Psoas muscle (tissue), 8 donors: Measurements from ENCODE around the gene CFAP299. TPM values are rescaled to one million over a fixed set of nuclear protein-coding genes. Genes with fewer than 3 reads are reported as not detected.

Source experiments
- ATAC-seq, 4 donors: fragments of 200-7000 bp; cut with Tn5 transposase; one replicate each; pipeline ENCODE4 v1.9.1; 2020; ENCODE audit warnings: moderate library complexity in 3 of 4, mild to moderate bottlenecking in 2 of 4
- DNase-seq, 2 donors: peaks; one replicate each; pipeline ENCODE4 v3.0.0-alpha.2; 2020
- H3K27ac ChIP-seq: fragments of 200-600 bp; one replicate; pipeline ENCODE4 v1.8.0; 2022
- H3K27me3 ChIP-seq, 3 donors: fragments of 200-600 bp in 1 of 3; one replicate each; pipeline versions ENCODE4 v1.6.1 to v1.8.0; 2013 to 2022; ENCODE audit warnings: low read length in 2 of 3, mild to moderate bottlenecking in 2 of 3, moderate library complexity in 1 of 3; ENCODE audit not compliant: insufficient read depth in 3 of 3
- H3K36me3 ChIP-seq, 2 donors: fragments of 200-600 bp in 1 of 2; one replicate each; pipeline versions ENCODE4 v1.6.1 to v1.8.0; 2013 to 2022; ENCODE audit warnings: low read depth in 1 of 2, mild to moderate bottlenecking in 1 of 2, moderate library complexity in 1 of 2; ENCODE audit not compliant: insufficient read depth in 1 of 2
- H3K4me1 ChIP-seq: fragments of 200-600 bp; one replicate; pipeline ENCODE4 v1.8.0; 2022
- H3K4me3 ChIP-seq: fragments of 200-600 bp; one replicate; pipeline ENCODE4 v1.8.0; 2022; ENCODE audit warnings: mild to moderate bottlenecking
- H3K9me3 ChIP-seq: fragments of 200-600 bp; one replicate; pipeline ENCODE4 v1.8.0; 2022
- WGBS, 3 donors: extraction: QIAGEN DNeasy Blood & Tissue Kit; methylation state at CpG; one replicate each; pipeline versions ENCODE4 v1.1.6 to v1.1.7; 2013; 5-methylcytosine and 5-hydroxymethylcytosine counted together
- intact Hi-C, 2 donors: fragments of 100-400 bp; cut with DNase I; formaldehyde crosslinking; loops; one replicate each; pipeline versions ENCODE4 v1.11.0 to v1.14.2; 2022
- polyA plus RNA-seq, 3 donors: library from polyadenylated mRNA; stranded (reverse); fragments of 200-250 nt; gene quantifications; one replicate each; pipeline ENCODE4 v1.2.3, GENCODE V29; 2013
- total RNA-seq, 4 donors: library from RNA; stranded (reverse); fragmentation: NEBNext Ultra II Directional in 2 of 4; extraction: Animal tissue kit (Norgen Biotek cat#: 25700) in 2 of 4; gene quantifications; one replicate each; pipeline versions ENCODE4 v1.2.1 to v1.2.4, GENCODE V29; 2021 to 2023
- TF ChIP-seq, protein P1 (sequence below): fragments of 200-600 bp; IDR thresholded peaks from one replicate; pipeline ENCODE4 v1.8.0; 2022; ENCODE audit warnings: antibody characterized with exemption
- donor health status: healthy with polysubstance abuse.
- donor health status: DM: no; HTN: no; CAD: no; lungs with moderate emphysema.
- donor health status: Bipolar disorder and iron deficiency.
- donor health status: healthy.
- donor health status: DM: yes; HTN: yes; CAD: no.
- donor health status: DM: no; HTN: no; CAD: no.
- donor health status: DM: no; HTN: no; CAD: no.
- donor health status: DM: yes; HTN: yes; CAD: no.

Gene CFAP299
- total and polyA plus RNA-seq, 7 donors: not detected

DNA sequence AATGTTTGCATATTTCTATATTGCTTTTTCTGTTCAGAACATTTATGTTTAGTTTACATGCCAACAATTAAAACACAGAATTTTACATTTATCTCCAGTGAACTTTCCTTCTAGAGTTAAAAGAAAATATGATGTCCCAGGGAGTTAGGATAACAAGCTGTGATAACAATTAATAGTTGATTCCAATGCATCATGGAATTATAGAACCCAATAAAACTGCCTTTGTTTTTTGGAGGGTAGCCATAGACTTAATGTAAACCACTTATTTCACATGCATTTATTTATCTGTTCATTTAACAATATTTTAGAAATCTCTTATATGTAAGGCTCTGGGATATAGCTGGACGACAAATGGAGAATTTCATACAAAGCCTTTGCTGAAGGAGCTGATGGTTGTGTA is 180.0 kb downstream of the CFAP299 start:
- TF ChIP-seq, protein P1, sequence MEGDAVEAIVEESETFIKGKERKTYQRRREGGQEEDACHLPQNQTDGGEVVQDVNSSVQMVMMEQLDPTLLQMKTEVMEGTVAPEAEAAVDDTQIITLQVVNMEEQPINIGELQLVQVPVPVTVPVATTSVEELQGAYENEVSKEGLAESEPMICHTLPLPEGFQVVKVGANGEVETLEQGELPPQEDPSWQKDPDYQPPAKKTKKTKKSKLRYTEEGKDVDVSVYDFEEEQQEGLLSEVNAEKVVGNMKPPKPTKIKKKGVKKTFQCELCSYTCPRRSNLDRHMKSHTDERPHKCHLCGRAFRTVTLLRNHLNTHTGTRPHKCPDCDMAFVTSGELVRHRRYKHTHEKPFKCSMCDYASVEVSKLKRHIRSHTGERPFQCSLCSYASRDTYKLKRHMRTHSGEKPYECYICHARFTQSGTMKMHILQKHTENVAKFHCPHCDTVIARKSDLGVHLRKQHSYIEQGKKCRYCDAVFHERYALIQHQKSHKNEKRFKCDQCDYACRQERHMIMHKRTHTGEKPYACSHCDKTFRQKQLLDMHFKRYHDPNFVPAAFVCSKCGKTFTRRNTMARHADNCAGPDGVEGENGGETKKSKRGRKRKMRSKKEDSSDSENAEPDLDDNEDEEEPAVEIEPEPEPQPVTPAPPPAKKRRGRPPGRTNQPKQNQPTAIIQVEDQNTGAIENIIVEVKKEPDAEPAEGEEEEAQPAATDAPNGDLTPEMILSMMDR: no peak
- Histone ChIP-seq H3K4me3 (no peak overlapping the region), H3K36me3 (no peaks in the 10 kb centered on the region), H3K27me3 (no peaks in the 10 kb centered on the region), H3K27ac (no peak overlapping the region), H3K9me3 (no peaks in the 10 kb centered on the region), H3K4me1 (no peaks in the 10 kb centered on the region)
- intact Hi-C loops: no loop called here
- 76 to 83% (median 80%) methylated on average over 1 of the region's 1 CpG for WGBS, 3 donors
- ATAC-seq (no peak), DNase-seq (no peak)

DNA sequence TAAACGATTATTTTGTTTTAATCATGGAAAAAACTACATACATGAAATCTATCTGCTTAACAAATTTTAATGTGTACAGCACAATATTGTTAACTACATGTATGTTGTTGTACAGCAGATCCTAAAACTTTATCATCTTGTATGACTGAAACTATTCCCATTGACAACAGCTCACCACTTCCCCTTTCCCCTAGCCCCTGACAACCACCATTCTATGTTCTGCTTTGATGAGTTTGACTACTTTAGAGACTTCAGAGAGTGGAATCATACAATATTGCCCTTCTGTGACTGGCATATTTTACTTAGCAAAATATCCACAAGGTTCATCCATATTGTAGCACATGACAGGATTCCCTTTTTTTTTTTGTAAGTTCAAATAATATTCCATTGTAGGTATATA is 185.9 kb downstream of the CFAP299 start:
- H3K36me3 ChIP-seq: no peaks in the 10 kb centered on the region
- H3K27ac ChIP-seq: no peak overlapping the region
- no peak overlapping the region for H3K4me3 ChIP-seq
- TF ChIP-seq, protein P1: no peak
- ATAC-seq (no peak), DNase-seq (no peak)
- H3K27me3 ChIP-seq: no peaks in the 10 kb centered on the region
- intact Hi-C loops: no loop called here
- H3K9me3 ChIP-seq: no peaks in the 10 kb centered on the region
- 88 to 93% (median 92%) methylated on average over 1 of the region's 1 CpG for WGBS, 3 donors
- no peaks in the 10 kb centered on the region for H3K4me1 ChIP-seq

DNA sequence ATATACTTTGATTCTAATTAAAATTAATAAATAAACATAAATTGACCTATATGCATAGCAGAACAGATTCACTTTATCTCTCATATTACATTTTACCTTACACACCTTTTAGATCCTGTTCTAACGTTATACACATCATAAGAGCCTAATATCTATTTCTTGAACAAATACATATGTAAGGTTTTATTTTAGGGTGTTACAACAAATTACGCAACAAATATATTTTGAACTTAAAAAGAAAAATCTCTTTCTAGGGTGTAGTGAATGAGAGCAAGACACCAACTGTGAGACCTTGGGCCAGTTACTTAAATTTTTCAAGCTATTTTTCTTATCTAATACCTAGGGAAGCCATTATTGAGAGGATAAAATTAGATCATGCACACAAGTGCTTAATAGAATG is 191.2 kb downstream of the CFAP299 start:
- TF ChIP-seq, protein P1: no peak
- Histone ChIP-seq H3K4me3 (no peak overlapping the region), H3K36me3 (no peaks in the 10 kb centered on the region), H3K9me3 (no peaks in the 10 kb centered on the region), H3K27ac (no peak overlapping the region), H3K4me1 (no peaks in the 10 kb centered on the region), H3K27me3 (no peaks in the 10 kb centered on the region)
- WGBS, 3 donors: 85 to 88% (median 86%) methylated on average over 2 of the region's 2 CpGs
- intact Hi-C loops: no loop called here
- DNase-seq: no peak
- ATAC-seq: no peak

DNA sequence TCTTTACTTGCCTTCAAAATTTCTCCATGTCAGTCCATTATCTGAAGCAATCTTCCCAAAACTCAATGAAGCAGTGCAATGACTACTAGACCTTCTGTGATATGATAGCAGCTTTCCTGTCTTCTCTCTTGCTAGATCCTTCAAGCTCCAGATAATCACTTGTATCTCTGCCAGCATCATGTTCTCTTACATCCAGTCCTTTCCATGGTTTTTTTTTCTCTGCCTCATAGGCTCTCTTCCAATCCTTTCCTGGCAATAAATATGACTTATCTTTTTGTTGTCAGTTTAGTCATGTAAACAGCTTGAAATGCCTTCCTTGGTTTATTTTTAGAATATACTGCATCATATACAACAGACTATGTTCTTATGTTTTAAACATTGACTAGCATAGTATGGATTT is 193.5 kb downstream of the CFAP299 start:
- Histone ChIP-seq H3K27ac (no peak overlapping the region), H3K4me1 (no peaks in the 10 kb centered on the region), H3K27me3 (no peaks in the 10 kb centered on the region), H3K36me3 (no peaks in the 10 kb centered on the region), H3K9me3 (no peaks in the 10 kb centered on the region), H3K4me3 (no peak overlapping the region)
- intact Hi-C loops: no loop called here
- ATAC-seq (no peak), DNase-seq (no peak)
- TF ChIP-seq, protein P1: no peak

DNA sequence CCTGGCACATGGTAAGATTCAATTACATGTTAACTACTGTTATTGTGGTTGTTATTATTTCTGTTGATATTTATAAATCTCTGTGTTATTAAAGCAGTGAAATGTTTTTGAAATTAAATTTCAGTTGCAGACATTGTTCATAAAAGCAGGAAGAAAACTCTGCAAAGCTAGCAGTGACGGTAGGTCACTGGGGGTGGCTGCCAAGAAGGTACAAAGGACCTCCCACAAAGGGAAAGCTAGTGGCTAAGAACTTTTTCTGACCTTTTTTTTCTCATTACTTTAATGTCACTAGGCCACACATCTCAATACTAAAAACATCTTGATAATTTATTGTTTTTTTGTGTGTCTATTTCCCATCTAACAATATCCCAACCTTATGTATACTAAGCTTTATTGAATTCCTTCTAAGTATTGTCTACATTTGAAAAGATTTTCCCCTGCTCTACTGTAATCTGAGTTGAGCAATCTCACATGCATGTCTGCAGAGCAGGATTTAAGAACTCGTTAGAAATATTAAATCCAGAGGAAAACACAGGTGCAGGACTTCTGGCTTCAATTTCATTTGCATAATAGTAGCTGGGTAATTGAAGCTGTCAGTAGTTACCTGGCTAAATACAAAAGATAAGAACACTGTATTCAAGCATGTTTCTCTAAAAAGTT is 197.3 kb downstream of the CFAP299 start:
- intact Hi-C loops: no loop called here
- TF ChIP-seq, protein P1: no peak
- Histone ChIP-seq H3K9me3 (no peaks in the 10 kb centered on the region), H3K27ac (no peak overlapping the region), H3K4me3 (no peak overlapping the region), H3K36me3 (no peaks in the 10 kb centered on the region), H3K27me3 (no peaks in the 10 kb centered on the region), H3K4me1 (no peaks in the 10 kb centered on the region)
- no peak for ATAC-seq
- no peak for DNase-seq
- 15 to 24% (median 19%) methylated on average over 2 of the region's 2 CpGs for WGBS, 3 donors
